Body of pancreas (tissue), 4 donors: Measurements from ENCODE around the gene LSMEM2. TPM values are rescaled to one million over a fixed set of nuclear protein-coding genes. Genes with fewer than 3 reads are reported as not detected.

ENCODE experiments used
- ATAC-seq: fragments of 150-250 bp; one replicate; pipeline ENCODE4 v1.9.1; 2016
- DNase-seq, 4 donors: peaks; one replicate each; pipeline ENCODE4 v3.0.0-alpha.2; 2019
- H3K27ac ChIP-seq, 4 donors: fragments of 200-600 bp; sonication (generic); 1 replicate in 3 of 4; 2 replicates in 1 of 4; pipeline versions ENCODE4 v1.5.1 to v1.6.1; 2016 to 2019; ENCODE audit warnings: mild to moderate bottlenecking in 1 of 4, mixed read lengths in 1 of 4, moderate library complexity in 1 of 4
- H3K27me3 ChIP-seq, 2 donors: fragments of 200-600 bp; sonication (generic); one replicate each; pipeline ENCODE4 v1.6.0; 2016; ENCODE audit warnings: mild to moderate bottlenecking in 1 of 2
- H3K36me3 ChIP-seq, 2 donors: fragments of 200-600 bp; sonication (generic); replicated peaks in 1 of 2; 2 replicates each; pipeline ENCODE4 v1.5.1; 2016; ENCODE audit warnings: low read depth in 2 of 2; ENCODE audit not compliant: insufficient read depth in 1 of 2
- H3K4me1 ChIP-seq: fragments of 200-600 bp; sonication (generic); one replicate; pipeline ENCODE4 v1.6.0; 2016
- H3K4me3 ChIP-seq, 2 donors: fragments of 200-600 bp; sonication (generic); 1 replicate in 1 of 2; 2 replicates in 1 of 2; pipeline ENCODE4 v1.5.1; 2016 to 2019
- H3K9me3 ChIP-seq, 3 donors: fragments of 200-600 bp; sonication (generic); 1 replicate in 2 of 3; 2 replicates in 1 of 3; pipeline ENCODE4 v1.5.1; 2016
- POLR2A ChIP-seq, 3 donors: fragments of 450-650 bp; IDR thresholded peaks; one replicate each; pipeline ENCODE4 v1.6.1; 2016; ENCODE audit warnings: antibody characterized with exemption in 3 of 3, mild to moderate bottlenecking in 2 of 3
- WGBS, 2 donors: methylation state at CpG; one replicate each; pipeline ENCODE4 v1.1.5; 2017; 5-methylcytosine and 5-hydroxymethylcytosine counted together
- intact Hi-C: fragments of 100-400 bp; cut with DNase I; formaldehyde crosslinking; loops from one replicate; pipeline ENCODE4 v1.15.1; 2023
- total RNA-seq, 2 donors: library from RNA; depleted of rRNA; stranded (reverse); fragments of >200 nt; gene quantifications; one replicate each; pipeline ENCODE4 v1.1.0, GENCODE V29; 2016
- TF ChIP-seq, protein P1 (sequence below), 7 experiments: fragments of 450-650 bp in 4 of 7; fragments of 200-600 bp in 3 of 7; sonication (generic) in 3 of 7; IDR thresholded peaks; one replicate each; pipeline ENCODE4 v1.5.1; 2016 to 2019; ENCODE audit warnings: antibody characterized with exemption in 7 of 7

Gene LSMEM2
- total RNA-seq, 2 donors from 2014 or later = not detected

DNA sequence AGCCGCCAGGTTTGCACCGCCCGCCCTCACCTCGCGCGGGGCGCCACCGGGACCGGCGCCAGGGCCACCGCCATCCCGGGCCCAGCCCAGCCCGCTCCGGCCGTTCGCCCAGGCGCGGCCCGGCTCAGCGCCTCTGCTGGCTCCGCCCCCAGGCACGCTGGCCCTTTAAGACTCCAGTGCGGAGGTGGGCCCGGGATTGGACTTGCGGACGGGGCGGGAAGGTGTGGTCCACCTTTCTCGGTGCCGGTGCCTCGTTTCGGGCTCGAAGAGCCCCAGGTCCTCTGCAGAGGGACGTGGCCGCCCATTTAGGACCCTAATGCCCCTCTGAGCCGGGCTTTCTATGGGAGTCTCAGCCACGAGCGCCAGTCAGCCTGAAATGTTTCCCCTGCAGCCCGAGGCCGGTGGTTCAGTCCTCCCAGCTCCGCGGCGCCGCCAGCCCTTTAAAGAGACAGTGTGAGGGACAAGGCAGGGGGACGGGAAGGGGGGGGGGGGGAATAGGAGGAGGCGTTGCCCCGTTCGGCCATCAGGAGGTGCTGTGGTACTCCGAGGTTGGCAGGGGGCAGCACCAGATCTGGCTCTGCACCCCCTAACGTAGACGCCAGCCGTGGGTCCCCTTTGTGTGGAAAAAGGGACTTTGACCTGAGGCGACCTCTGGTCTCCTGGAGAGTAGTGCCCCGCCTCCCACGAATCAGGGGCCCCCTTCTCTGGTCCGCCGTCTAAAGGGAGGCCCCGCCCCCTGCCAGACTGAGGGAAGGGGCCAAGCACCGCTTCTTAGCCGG lies 42.6 kb downstream of the LSMEM2 start:
- H3K4me1 ChIP-seq = peaks cover 67% of the 10 kb centered on the region
- intact Hi-C loops = no loop called here
- H3K27ac ChIP-seq = peak overlapping the region; percentile 88 to 98 (median 96)
- DNase-seq (peak; percentile 90 to 93 (median 91)), ATAC-seq (peak; percentile 89)
- WGBS, 2 donors = 2 to 20% methylated on average over 1 to 57 of the region's 59 CpGs
- H3K9me3 ChIP-seq = no peaks in the 10 kb centered on the region
- H3K36me3 ChIP-seq = peaks cover 0 to 5% of the 10 kb centered on the region in 2 donors
- H3K4me3 ChIP-seq = peak overlapping the region in 1 of 2 donors; percentile 62
- H3K27me3 ChIP-seq = no peaks in the 10 kb centered on the region
- TF ChIP-seq POLR2A (IDR thresholded peaks at IDR 0.05) = no peak
- TF ChIP-seq, protein P1, sequence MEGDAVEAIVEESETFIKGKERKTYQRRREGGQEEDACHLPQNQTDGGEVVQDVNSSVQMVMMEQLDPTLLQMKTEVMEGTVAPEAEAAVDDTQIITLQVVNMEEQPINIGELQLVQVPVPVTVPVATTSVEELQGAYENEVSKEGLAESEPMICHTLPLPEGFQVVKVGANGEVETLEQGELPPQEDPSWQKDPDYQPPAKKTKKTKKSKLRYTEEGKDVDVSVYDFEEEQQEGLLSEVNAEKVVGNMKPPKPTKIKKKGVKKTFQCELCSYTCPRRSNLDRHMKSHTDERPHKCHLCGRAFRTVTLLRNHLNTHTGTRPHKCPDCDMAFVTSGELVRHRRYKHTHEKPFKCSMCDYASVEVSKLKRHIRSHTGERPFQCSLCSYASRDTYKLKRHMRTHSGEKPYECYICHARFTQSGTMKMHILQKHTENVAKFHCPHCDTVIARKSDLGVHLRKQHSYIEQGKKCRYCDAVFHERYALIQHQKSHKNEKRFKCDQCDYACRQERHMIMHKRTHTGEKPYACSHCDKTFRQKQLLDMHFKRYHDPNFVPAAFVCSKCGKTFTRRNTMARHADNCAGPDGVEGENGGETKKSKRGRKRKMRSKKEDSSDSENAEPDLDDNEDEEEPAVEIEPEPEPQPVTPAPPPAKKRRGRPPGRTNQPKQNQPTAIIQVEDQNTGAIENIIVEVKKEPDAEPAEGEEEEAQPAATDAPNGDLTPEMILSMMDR (IDR thresholded peaks at IDR 0.05) = peak in 6 of 7 experiments; percentile 16 to 48 (median 32)

- Histone ChIP-seq H3K4me3 (peak overlapping the region in 1 of 2 donors; percentile 3), H3K9me3 (no peaks in the 10 kb centered on the region)
- no peak for ATAC-seq
Measured at GRCh38 chr3:50322115-50322385, 43.2 kb downstream of the LSMEM2 start.

DNA sequence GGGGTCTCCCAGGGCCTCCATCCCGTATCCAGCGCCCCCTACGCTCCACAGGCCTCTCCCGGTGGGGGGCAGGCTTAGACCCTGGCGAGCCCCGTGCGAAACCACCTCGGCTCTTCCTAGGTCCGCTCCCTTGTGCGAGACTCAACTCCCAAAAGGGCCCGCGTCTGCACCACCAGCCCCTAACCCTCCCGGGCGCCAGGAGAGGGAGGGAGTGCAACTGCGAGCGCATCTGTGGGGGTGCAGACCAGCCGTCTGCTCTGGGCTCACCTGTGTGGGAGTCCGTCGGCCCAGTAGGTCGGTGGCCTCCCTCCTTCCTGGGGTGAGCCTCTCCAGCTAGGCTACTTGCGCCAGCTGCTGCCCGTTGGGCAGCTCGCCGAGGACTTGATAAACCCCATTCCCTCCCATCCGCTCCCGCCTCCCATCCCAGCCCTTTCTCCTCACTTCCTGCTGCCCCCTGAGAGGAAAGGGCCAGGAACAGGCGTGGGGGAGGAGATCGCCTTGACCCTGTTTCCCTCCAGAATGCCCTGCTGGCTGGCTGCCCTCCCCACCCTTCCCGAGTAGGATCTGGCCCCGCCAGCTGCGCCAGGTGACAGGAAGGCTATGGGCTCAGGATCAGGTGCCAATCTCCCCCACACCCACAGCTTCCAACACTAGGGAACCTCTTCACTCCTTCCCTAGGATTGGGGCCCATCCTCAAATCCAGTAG lies 43.7 kb downstream of the LSMEM2 start, which contains the start of gene HYAL2:
TSS of gene HYAL2 (minus strand) at position 360 of the 706 bp plus-strand sequence. CDS start 2,256 bp downstream, outside the sequence.
- Histone ChIP-seq H3K4me3 (peak within 1 kb of the TSS; percentile 3 to 62), H3K4me1 (peaks cover 72% of the 10 kb centered on the region), H3K9me3 (no peaks in the 10 kb centered on the region), H3K27me3 (no peaks in the 10 kb centered on the region), H3K27ac (peak within 1 kb of the TSS; percentile 88 to 98 (median 96)), H3K36me3 (peaks cover 0 to 5% of the 10 kb centered on the region in 2 donors)
- 21 to 35% methylated on average over 17 to 31 of the region's 31 CpGs for WGBS, 2 donors
- intact Hi-C loops = no loop called here
- TF ChIP-seq POLR2A (IDR thresholded peaks at IDR 0.05) = peak in 2 of 3 donors; percentile 24 to 36
- TF ChIP-seq, protein P1 (IDR thresholded peaks at IDR 0.05) = no peak
- ATAC-seq = no peak
- peak in 3 of 4 donors; percentile 49 to 63 (median 61) for DNase-seq

More at GRCh38 chr3:50322115-50322385, 43.2 kb downstream of the LSMEM2 start:
- no peak for DNase-seq
- H3K27me3 ChIP-seq = no peaks in the 10 kb centered on the region
- peaks cover 0 to 5% of the 10 kb centered on the region in 2 donors for H3K36me3 ChIP-seq
- WGBS, 2 donors = 37 to 56% methylated on average over 6 to 14 of the region's 14 CpGs
- intact Hi-C loops = no loop called here
- H3K27ac ChIP-seq = peak overlapping the region; percentile 88 to 98 (median 96)
- TF ChIP-seq, protein P1 (IDR thresholded peaks at IDR 0.05) = no peak
- TF ChIP-seq POLR2A (IDR thresholded peaks at IDR 0.05) = peak in 1 of 3 donors; percentile 3
- peaks cover 72% of the 10 kb centered on the region for H3K4me1 ChIP-seq

DNA sequence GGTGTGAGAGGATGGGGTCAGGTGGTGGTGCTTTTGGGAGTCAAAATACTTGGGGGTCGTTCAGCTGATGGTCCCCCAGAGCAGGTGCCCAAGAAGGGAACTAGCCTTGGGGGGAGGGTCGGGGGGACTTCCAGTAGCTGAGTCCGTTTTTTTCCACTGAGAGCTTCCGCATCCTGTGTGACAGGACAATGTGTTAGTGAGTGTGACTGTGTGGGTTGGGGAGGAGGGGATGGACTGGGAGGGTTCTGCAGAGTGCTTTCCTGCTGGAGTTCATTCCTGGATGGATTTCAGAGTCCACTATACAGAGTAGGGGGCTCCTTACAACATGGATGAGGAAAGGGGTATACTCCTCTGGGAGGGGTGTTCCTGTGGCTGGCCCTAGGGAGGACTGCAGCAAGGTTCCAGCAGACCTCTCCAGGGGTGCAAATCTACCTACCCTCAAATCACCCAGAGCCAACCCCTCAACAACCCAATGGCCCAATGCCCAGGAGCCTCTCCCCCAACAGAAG lies 44.3 kb downstream of the LSMEM2 start:
- DNase-seq (no peak), ATAC-seq (no peak)
- Histone ChIP-seq H3K9me3 (no peaks in the 10 kb centered on the region), H3K36me3 (peaks cover 0 to 2% of the 10 kb centered on the region in 2 donors), H3K27ac (peak overlapping the region; percentile 25 to 98 (median 96)), H3K27me3 (no peaks in the 10 kb centered on the region), H3K4me1 (peaks cover 68% of the 10 kb centered on the region), H3K4me3 (no peak overlapping the region)
- TF ChIP-seq, protein P1 (IDR thresholded peaks at IDR 0.05) = no peak
- no peak for TF ChIP-seq POLR2A (IDR thresholded peaks at IDR 0.05)
- intact Hi-C loops = no loop called here
- WGBS, 2 donors = 38 to 60% methylated on average over 4 of the region's 4 CpGs
